ENCODE measurements around the gene PDE8B. TPM values are rescaled to one million over a fixed set of nuclear protein-coding genes. Genes with fewer than 3 reads are reported as not detected.

Gene PDE8B
- total RNA-seq, 1 donor from 2014 or later = 5.3 TPM

DNA sequence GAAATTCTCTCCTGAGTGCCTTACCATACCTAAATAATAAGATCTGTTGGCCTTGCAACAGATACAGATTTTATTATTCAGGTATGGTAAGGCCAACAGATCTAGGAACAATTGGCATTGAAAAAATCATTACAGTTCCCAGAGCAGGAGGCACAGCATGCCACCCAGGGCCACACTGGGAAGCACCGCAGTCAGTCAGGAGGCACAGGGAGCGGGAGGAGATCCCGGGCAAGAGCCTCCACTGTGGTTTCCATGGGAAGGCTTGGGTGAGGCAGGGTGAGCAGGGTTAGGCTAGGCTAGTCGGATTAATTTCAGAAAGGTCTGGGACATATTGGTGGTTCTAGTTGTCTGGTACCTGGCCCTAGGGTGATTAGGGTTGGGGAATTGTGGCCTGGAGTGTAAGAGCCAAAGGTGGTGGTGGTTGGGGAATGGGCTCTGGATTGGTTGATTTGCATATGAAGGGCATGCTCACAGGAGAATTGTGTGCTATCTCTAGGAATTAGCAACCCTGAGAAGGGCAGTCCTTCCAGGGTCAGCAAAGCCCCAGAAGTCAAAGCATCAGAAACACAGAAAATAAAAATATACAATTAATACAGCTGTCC lies 111.4 kb downstream of the PDE8B start:
- no peak for DNase-seq

- DNase-seq = no peak
These were observed 111.9 kb downstream of the PDE8B start for GRCh38 chr5:77322406-77322805.

DNA sequence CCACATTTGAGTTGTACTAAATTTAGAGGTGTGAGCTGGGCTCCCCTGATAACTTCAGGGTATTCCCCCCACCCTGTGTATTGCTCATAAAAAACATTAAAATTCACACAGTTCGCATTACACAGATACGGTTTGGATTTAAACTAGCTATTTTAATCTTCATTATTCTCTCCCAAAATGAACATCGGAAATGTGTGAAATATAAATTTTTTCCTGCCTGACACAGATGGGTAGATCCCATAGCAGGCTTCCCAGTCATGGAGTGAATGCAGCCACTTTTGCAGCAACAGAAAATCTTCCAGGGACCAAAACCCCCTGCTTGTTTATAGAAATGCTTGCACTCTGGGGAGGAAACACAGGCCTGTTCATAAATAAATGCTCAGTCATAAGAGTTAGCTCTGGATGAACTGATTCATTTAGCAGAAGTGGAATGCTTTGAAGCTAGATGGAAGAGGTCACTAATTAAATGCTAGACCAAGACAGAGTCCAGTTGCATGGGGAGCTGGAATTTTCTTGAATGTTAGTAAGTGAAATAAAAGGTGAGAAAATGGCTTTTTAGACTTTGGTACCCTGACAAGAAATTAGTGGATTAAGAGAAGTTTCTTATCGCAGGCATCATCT lies 115.6 kb downstream of the PDE8B start:
- peak; percentile 51 for DNase-seq

- DNase-seq = no peak
These were observed 116.7 kb downstream of the PDE8B start for GRCh38 chr5:77326986-77327734.

GRCh38 chr5:77328930-77329647 lies 118.6 kb downstream of the PDE8B start:
- DNase-seq = no peak

- no peak for DNase-seq
These were observed 119.4 kb downstream of the PDE8B start for GRCh38 chr5:77329664-77330430.

- DNase-seq = no peak
These were observed 122.6 kb downstream of the PDE8B start for GRCh38 chr5:77333036-77333435.

DNA sequence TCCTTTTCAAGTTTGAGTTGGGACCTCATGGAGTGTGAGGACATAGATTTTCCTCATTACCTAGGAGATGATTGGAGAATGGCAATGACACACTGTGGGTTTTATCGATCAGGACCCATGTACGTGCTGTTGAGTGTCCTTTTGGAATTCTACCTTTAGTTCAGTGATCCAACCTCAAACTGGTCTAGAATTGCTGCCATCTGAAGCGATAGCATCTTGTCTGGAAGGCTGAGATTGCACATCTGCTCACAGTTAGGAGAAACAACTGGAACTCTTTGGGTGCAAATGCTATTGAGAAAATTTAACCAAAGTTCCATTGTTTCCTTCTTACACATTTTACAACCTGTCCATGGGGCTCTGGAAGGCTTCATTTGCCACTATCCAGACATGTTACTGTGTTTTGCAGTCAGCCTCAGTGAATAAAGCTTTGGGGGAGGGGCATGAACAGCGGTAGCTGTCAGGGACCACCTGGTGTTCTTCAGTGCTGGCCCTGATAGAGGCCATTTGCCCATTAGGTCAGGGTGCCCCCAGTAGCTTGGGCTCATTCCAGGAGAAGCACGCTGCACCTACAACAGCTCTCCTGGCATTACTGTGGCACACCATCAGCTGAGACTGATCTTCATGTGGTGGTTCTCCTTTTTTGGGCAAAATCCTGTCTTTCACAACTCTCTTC lies 123.1 kb downstream of the PDE8B start:
- no peak for DNase-seq

GRCh38 chr5:77337246-77337645 lies 126.8 kb downstream of the PDE8B start:
- DNase-seq = no peak

DNA sequence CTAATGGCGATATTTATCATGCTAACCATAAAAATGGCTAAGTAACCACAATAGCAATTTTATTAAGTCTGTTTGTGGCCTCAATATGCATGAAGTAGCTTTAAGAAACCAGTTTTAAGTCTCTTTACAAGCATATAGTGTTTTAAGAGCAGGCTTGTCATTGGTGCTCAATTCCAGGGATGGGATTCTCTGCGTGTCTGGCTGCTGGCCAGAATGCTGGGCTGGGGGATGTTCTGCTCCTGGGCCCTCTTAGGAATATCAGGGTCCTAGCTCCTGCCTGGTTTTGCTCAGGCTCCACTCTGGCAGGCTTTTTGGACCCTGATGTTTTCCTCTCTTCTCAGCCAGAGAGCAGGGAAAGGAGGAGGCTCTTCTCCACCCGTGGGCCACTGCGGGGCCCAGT lies 127.2 kb downstream of the PDE8B start:
- DNase-seq = no peak

- DNase-seq = no peak
These were observed 128.9 kb downstream of the PDE8B start for GRCh38 chr5:77339337-77339890.

DNA sequence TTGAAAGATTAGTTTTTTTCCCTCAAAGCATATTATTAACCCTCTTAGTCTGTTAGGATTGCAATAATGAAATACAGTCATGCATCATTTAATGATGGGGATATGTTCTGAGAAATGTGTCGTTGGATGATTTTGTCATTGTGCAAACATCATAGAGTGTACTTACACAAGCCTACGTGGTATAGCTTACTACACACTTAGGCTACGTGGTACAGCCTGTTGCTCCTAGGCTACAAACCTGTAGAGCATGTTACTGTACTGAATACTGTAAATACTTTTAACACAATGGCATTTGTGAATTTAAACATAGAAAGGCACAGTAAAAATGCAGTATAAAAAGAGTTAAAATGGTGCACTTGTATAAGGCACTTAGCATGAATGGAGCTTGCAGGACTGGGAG lies 132.7 kb downstream of the PDE8B start:
- DNase-seq = no peak

DNA sequence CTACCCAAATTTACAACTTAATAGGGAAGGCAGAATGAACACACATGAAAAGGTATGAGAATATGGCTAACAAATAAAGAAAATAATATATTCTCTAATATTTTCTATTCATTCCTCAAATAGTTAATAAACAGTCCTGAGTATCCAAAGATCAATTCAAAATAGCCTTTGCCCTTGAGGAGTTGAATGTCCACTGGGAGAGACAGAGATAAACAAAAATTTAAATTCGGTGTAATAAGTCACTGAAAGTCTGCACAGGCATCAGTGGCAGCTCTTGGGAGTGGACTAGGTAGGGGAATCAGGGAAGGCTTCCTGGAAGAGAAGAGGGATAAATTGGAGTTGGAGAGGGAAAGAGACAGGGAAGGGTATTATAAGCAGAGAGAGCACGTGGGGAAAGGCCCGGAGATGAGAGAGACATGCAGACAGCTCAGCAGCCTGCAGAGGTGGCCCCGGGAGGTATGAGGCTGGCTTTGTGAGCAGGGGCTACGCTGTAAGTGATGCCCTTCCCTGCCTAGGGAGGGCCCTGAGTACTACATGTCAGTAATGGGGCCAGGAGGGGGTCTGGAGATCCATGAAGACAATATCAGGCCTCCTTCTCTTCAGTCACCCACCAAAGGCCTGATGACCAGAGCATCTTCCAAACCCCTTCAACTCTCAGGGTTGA lies 137.1 kb downstream of the PDE8B start:
- no peak for DNase-seq

- no peak for DNase-seq
These were observed 142.8 kb downstream of the PDE8B start for GRCh38 chr5:77353251-77353650.

DNA sequence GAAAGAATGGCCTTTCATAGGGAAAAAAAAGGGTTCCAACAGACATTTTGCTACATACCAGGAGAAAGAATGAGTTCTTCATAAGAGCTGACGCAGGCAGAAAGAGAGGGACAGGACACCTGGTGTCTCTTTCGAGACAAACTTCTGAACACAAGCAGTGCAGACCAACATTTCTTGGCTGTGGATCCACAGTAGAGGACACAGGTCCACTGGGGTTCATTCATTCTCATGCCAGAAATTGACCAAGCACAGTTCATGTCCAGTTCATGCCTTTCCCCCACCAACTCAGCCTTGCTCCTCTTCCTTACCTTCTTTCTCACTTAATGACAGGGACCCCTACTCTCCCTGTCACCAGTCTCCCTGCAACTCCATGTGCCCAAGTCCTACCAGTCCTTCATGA lies 144.0 kb downstream of the PDE8B start:
- no peak for DNase-seq

DNA sequence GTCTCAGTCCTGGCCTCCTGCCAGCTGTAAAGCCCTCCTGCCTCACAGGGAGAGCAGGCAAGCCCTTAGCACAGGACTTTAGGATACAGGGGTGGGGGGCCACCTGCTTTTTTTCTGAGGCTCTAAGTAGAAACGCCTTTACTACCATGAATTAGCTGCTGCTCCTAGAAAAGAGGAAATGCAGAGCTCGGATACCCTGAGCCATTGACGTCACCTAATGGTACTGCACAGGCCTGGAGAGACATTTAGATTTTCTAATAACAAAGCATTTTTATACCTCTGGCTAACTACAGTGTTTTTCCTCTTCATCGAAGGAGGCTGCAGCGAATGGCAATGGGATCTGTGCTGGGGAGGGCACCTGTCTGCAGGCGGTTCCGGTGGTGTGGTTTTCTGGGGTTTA lies 144.6 kb downstream of the PDE8B start:
- no peak for DNase-seq

DNA sequence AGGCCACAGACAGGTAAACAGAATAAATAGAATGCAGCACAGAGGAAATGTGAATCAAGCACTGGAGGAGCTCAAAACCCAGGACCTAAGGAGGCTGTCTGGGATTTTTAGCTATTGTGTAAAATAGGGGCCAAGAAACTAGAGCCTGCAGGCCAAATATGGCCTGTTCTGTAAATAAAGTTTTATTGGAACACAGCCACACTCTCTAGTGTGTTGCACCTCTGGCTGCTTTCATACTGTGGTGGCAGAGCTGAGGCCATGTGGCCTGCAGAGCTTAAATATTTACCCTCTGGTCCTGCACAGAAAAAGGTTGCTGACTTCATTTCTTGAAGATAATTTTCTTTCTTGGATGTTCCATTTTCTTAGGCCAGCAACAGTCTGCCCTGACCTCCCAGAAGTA lies 145.3 kb downstream of the PDE8B start:
- no peak for DNase-seq

GRCh38 chr5:77356740-77357139 lies 146.3 kb downstream of the PDE8B start:
- DNase-seq = no peak

DNA sequence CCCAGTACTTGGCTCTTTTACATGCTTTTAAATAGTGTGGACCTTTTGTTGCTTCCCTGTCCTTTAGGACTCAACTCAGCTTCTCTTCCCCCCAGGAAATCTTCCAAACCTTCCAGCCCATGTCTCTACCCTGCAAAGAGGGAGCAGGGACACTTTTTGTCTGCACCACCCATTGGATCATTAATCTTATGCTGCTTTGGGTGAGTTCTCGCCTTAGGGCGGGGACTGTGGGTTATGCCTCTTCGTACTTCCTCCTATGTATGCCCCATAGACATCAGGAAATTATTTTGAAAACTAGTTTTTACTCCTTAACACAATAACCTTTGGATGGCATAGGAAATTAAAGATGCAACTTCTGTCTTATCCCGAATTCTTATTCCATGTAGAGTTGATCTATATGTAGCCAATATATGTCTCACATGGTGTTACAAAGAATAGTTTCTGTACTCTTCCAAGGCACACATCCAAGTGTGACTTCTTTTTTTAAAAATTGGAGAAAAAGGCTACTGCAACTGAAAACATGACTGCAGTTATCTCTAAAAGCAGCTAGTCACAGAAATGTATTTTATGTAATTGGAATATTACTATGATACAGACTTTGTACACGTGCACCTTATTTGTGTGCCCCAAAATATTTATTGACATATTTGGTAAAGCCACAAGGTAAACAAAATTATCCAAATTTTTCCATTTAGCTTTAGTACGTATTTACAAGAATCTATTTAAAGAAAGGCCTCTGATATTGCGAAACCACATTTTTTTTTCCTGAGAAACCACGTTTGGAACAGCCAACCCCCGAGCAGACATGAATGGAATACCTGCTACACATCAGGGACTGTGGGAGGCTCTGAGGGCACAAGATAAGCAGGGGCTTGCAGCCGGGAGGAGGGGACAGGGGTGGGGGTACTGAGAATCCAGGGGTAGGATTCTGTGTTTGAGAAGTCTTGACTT lies 148.1 kb downstream of the PDE8B start:
- no peak for DNase-seq

- DNase-seq = no peak
These were observed 148.8 kb downstream of the PDE8B start for GRCh38 chr5:77359231-77359630.
